ENCODE data around the gene ANKRD16. TPM values are rescaled to one million over a fixed set of nuclear protein-coding genes. Genes with fewer than 3 reads are reported as not detected.

ANKRD16 gene
- total RNA-seq, 1 experiment from 2014 or later, result 12.2 TPM

DNA sequence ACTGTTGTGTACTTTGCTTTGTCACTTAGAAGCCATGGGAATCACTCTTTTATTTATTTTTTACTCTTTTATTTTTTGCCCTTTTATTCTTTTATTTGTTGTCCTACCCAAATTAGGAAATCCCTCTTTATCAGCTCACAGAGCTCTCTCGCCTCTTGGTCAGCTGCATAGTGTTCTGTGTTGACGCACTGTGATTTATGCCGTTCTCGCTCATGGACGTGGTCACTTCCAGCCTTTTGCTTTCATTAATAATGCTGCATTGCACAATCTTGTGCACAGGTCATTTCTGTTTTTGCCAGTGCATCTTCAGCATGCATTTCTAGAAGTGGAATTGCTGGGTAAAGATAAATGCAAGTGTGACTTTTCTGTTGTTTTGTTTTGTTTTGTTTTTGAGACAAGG lies 42.7 kb upstream of the ANKRD16 start:
- POLR2A ChIA-PET, result no interaction called here
- CTCF ChIA-PET, result no interaction called here
- ATAC-seq, result no peak

DNA sequence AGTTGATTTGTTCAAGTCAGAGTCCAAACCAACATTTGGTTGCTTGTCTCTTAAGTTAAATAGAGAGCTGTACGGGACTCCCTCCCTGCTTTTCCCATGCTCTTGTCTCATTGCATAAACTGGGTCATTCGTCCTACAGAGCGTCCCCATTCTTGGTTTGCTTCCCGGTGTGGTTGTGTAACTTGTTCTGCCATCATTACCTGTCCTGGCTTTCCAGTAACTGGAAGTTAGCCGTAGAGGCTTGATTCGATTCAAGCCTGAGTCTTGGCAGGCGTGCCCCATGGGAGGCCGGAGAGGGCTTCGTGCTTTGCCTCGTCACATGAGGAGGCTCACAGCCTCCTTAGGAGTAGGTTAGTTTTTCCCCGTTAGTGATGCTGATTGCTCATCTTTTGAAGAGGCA lies 40.6 kb upstream of the ANKRD16 start:
- peaks cover 61% of the 10 kb centered on the region for H3K36me3 Mint-ChIP-seq
- DNase-seq (ENCODE audit: low spot score), result no peak
- no peaks in the 10 kb centered on the region for H3K27me3 Mint-ChIP-seq (ENCODE audit: low read depth)
- POLR2A ChIA-PET, result no interaction called here
- no peak for ATAC-seq
- H3K4me3 Mint-ChIP-seq, result no peak overlapping the region
- CTCF ChIA-PET, result no interaction called here
- H3K27ac Mint-ChIP-seq, result no peak overlapping the region
- H3K9me3 Mint-ChIP-seq, result no peaks in the 10 kb centered on the region
- H3K4me1 Mint-ChIP-seq, result no peaks in the 10 kb centered on the region
- TF ChIP-seq SOX15 (CRISPR knock-in tag; IDR thresholded peaks at IDR 0.05), result no peak
- TF ChIP-seq, protein P1, sequence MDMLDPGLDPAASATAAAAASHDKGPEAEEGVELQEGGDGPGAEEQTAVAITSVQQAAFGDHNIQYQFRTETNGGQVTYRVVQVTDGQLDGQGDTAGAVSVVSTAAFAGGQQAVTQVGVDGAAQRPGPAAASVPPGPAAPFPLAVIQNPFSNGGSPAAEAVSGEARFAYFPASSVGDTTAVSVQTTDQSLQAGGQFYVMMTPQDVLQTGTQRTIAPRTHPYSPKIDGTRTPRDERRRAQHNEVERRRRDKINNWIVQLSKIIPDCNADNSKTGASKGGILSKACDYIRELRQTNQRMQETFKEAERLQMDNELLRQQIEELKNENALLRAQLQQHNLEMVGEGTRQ (CRISPR knock-in tag; IDR thresholded peaks at IDR 0.05), result no peak
- no peak for TF ChIP-seq SMAD3 (CRISPR knock-in tag; IDR thresholded peaks at IDR 0.05; ENCODE audit: borderline replicate concordance)
- TF ChIP-seq, protein P2, sequence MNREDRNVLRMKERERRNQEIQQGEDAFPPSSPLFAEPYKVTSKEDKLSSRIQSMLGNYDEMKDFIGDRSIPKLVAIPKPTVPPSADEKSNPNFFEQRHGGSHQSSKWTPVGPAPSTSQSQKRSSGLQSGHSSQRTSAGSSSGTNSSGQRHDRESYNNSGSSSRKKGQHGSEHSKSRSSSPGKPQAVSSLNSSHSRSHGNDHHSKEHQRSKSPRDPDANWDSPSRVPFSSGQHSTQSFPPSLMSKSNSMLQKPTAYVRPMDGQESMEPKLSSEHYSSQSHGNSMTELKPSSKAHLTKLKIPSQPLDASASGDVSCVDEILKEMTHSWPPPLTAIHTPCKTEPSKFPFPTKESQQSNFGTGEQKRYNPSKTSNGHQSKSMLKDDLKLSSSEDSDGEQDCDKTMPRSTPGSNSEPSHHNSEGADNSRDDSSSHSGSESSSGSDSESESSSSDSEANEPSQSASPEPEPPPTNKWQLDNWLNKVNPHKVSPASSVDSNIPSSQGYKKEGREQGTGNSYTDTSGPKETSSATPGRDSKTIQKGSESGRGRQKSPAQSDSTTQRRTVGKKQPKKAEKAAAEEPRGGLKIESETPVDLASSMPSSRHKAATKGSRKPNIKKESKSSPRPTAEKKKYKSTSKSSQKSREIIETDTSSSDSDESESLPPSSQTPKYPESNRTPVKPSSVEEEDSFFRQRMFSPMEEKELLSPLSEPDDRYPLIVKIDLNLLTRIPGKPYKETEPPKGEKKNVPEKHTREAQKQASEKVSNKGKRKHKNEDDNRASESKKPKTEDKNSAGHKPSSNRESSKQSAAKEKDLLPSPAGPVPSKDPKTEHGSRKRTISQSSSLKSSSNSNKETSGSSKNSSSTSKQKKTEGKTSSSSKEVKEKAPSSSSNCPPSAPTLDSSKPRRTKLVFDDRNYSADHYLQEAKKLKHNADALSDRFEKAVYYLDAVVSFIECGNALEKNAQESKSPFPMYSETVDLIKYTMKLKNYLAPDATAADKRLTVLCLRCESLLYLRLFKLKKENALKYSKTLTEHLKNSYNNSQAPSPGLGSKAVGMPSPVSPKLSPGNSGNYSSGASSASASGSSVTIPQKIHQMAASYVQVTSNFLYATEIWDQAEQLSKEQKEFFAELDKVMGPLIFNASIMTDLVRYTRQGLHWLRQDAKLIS (CRISPR knock-in tag; IDR thresholded peaks at IDR 0.05; ENCODE audit: borderline replicate concordance), result no peak
- TF ChIP-seq PRRX2 (CRISPR knock-in tag; IDR thresholded peaks at IDR 0.05), result no peak
- TF ChIP-seq, protein P3, sequence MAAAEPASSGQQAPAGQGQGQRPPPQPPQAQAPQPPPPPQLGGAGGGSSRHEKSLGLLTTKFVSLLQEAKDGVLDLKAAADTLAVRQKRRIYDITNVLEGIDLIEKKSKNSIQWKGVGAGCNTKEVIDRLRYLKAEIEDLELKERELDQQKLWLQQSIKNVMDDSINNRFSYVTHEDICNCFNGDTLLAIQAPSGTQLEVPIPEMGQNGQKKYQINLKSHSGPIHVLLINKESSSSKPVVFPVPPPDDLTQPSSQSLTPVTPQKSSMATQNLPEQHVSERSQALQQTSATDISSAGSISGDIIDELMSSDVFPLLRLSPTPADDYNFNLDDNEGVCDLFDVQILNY (CRISPR knock-in tag; IDR thresholded peaks at IDR 0.05), result no peak
- TF ChIP-seq MXD4 (CRISPR knock-in tag; IDR thresholded peaks at IDR 0.05; ENCODE audit: borderline replicate concordance), result no peak

More for the DNA sequence above, 42.7 kb upstream of the ANKRD16 start:
- TF ChIP-seq, protein P4, sequence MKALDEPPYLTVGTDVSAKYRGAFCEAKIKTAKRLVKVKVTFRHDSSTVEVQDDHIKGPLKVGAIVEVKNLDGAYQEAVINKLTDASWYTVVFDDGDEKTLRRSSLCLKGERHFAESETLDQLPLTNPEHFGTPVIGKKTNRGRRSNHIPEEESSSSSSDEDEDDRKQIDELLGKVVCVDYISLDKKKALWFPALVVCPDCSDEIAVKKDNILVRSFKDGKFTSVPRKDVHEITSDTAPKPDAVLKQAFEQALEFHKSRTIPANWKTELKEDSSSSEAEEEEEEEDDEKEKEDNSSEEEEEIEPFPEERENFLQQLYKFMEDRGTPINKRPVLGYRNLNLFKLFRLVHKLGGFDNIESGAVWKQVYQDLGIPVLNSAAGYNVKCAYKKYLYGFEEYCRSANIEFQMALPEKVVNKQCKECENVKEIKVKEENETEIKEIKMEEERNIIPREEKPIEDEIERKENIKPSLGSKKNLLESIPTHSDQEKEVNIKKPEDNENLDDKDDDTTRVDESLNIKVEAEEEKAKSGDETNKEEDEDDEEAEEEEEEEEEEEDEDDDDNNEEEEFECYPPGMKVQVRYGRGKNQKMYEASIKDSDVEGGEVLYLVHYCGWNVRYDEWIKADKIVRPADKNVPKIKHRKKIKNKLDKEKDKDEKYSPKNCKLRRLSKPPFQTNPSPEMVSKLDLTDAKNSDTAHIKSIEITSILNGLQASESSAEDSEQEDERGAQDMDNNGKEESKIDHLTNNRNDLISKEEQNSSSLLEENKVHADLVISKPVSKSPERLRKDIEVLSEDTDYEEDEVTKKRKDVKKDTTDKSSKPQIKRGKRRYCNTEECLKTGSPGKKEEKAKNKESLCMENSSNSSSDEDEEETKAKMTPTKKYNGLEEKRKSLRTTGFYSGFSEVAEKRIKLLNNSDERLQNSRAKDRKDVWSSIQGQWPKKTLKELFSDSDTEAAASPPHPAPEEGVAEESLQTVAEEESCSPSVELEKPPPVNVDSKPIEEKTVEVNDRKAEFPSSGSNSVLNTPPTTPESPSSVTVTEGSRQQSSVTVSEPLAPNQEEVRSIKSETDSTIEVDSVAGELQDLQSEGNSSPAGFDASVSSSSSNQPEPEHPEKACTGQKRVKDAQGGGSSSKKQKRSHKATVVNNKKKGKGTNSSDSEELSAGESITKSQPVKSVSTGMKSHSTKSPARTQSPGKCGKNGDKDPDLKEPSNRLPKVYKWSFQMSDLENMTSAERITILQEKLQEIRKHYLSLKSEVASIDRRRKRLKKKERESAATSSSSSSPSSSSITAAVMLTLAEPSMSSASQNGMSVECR (CRISPR knock-in tag; IDR thresholded peaks at IDR 0.05; ENCODE audit: borderline replicate concordance), result no peak
- TF ChIP-seq, protein P5, sequence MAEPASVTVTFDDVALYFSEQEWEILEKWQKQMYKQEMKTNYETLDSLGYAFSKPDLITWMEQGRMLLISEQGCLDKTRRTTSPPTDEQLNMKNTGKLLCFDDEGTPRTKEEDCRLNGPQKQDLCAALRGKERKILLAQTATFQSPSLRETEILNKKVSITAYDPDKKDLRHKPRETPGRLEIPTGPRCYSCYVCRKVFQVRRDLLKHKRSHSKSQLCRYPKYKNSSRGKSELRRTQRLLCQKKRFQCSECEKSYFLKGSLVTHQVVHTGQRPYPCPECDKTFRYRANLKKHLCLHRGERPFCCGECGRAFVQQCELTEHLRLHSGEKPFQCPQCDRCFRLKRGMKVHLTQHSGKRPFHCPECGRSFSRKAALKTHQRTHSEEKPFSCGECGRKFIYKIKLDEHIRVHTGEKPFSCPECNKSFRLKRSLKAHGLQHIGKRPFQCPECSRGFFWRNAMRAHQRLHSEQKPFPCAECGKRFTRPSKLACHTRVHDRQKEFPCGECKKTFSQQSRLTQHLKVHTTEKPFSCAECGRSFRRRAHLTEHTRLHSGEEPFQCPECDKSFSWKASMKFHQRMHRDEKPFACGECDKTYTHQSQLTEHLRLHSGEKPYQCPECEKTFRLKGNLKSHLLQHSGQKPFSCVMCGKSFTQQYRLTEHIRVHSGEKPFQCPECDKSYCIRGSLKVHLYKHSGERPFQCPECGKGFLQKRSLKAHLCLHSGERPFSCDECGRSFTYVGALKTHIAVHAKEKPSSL (CRISPR knock-in tag; conservative IDR thresholded peaks at IDR 0.05), result no peak
- TF ChIP-seq ZNF232 (CRISPR knock-in tag; IDR thresholded peaks at IDR 0.05) (no peak), TEAD1 (CRISPR knock-in tag; IDR thresholded peaks at IDR 0.05) (no peak), ZNF138 (CRISPR knock-in tag; conservative IDR thresholded peaks at IDR 0.05) (no peak)
- TF ChIP-seq, protein P6, sequence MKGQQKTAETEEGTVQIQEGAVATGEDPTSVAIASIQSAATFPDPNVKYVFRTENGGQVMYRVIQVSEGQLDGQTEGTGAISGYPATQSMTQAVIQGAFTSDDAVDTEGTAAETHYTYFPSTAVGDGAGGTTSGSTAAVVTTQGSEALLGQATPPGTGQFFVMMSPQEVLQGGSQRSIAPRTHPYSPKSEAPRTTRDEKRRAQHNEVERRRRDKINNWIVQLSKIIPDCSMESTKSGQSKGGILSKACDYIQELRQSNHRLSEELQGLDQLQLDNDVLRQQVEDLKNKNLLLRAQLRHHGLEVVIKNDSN (CRISPR knock-in tag; IDR thresholded peaks at IDR 0.05), result no peak
- TF ChIP-seq, protein P7, sequence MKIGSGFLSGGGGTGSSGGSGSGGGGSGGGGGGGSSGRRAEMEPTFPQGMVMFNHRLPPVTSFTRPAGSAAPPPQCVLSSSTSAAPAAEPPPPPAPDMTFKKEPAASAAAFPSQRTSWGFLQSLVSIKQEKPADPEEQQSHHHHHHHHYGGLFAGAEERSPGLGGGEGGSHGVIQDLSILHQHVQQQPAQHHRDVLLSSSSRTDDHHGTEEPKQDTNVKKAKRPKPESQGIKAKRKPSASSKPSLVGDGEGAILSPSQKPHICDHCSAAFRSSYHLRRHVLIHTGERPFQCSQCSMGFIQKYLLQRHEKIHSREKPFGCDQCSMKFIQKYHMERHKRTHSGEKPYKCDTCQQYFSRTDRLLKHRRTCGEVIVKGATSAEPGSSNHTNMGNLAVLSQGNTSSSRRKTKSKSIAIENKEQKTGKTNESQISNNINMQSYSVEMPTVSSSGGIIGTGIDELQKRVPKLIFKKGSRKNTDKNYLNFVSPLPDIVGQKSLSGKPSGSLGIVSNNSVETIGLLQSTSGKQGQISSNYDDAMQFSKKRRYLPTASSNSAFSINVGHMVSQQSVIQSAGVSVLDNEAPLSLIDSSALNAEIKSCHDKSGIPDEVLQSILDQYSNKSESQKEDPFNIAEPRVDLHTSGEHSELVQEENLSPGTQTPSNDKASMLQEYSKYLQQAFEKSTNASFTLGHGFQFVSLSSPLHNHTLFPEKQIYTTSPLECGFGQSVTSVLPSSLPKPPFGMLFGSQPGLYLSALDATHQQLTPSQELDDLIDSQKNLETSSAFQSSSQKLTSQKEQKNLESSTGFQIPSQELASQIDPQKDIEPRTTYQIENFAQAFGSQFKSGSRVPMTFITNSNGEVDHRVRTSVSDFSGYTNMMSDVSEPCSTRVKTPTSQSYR (CRISPR knock-in tag; IDR thresholded peaks at IDR 0.05), result no peak
- TF ChIP-seq, protein P8, sequence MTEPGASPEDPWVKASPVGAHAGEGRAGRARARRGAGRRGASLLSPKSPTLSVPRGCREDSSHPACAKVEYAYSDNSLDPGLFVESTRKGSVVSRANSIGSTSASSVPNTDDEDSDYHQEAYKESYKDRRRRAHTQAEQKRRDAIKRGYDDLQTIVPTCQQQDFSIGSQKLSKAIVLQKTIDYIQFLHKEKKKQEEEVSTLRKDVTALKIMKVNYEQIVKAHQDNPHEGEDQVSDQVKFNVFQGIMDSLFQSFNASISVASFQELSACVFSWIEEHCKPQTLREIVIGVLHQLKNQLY (CRISPR knock-in tag; IDR thresholded peaks at IDR 0.05), result no peak
- no peak for DNase-seq (ENCODE audit: low spot score)
- H3K36me3 Mint-ChIP-seq, result peaks cover 63% of the 10 kb centered on the region
- H3K4me1 Mint-ChIP-seq, result no peaks in the 10 kb centered on the region
- no peaks in the 10 kb centered on the region for H3K9me3 Mint-ChIP-seq
- no peak overlapping the region for H3K4me3 Mint-ChIP-seq
- H3K27ac Mint-ChIP-seq, result no peak overlapping the region
- no peaks in the 10 kb centered on the region for H3K27me3 Mint-ChIP-seq (ENCODE audit: low read depth)

Data from WTC11 (cell line).